ENCODE measurements around the gene TRAF6.
"Not testable (repeated sequence)": the region's sequence is repeated elsewhere in the genome, so short reads cannot be mapped to it uniquely, and the experiment has no call there.

The TRAF6 gene

GRCh38 chr11:36512016-36512415, 1.9 kb upstream of the TRAF6 start:
- Histone ChIP-seq H3K27ac (ENCODE audit: low read length) (no peak overlapping the region), H3K4me3 (ENCODE audit: low read depth in 1 of 2, low read length in 2 of 2) (no peak overlapping the region), H2AFZ (ENCODE audit: low read depth, low read length) (peak overlapping the region; percentile 36), H3K36me3 (ENCODE audit: insufficient read depth, low read length) (peaks cover 5% of the 10 kb centered on the region; the same call in 1 of the 2 replicates), H3K4me1 (ENCODE audit: insufficient read depth, low read length) (peaks cover 27% of the 10 kb centered on the region), H3K9ac (ENCODE audit: low read depth, low read length) (no peak overlapping the region), H4K20me1 (ENCODE audit: insufficient read depth, low read length) (peaks cover 18% of the 10 kb centered on the region), H3K4me2 (ENCODE audit: insufficient read depth, low read length) (no peak overlapping the region), H3K9me3 (ENCODE audit: insufficient read depth, low read length, severe bottlenecking) (no peaks in the 10 kb centered on the region), H3K27me3 (ENCODE audit: insufficient read depth, low read length, poor library complexity) (no peaks in the 10 kb centered on the region), H3K79me2 (ENCODE audit: insufficient read depth, low read length) (peaks cover 28% of the 10 kb centered on the region)
- no peak for TF ChIP-seq EZH2 (IDR thresholded peaks at IDR 0.05; ENCODE audit: borderline replicate concordance, low read depth, low read length, severe bottlenecking)
- TF ChIP-seq, protein P1, sequence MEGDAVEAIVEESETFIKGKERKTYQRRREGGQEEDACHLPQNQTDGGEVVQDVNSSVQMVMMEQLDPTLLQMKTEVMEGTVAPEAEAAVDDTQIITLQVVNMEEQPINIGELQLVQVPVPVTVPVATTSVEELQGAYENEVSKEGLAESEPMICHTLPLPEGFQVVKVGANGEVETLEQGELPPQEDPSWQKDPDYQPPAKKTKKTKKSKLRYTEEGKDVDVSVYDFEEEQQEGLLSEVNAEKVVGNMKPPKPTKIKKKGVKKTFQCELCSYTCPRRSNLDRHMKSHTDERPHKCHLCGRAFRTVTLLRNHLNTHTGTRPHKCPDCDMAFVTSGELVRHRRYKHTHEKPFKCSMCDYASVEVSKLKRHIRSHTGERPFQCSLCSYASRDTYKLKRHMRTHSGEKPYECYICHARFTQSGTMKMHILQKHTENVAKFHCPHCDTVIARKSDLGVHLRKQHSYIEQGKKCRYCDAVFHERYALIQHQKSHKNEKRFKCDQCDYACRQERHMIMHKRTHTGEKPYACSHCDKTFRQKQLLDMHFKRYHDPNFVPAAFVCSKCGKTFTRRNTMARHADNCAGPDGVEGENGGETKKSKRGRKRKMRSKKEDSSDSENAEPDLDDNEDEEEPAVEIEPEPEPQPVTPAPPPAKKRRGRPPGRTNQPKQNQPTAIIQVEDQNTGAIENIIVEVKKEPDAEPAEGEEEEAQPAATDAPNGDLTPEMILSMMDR (IDR thresholded peaks at IDR 0.05; ENCODE audit: borderline replicate concordance, extremely low read depth, low read length, poor library complexity, severe bottlenecking), result no peak
- ATAC-seq (ENCODE audit: insufficient read depth, low read depth), result no peak
- no peak for DNase-seq

GRCh38 chr11:36511062-36511461, 990 bp upstream of the TRAF6 start:
- Histone ChIP-seq H3K4me2 (ENCODE audit: insufficient read depth, low read length) (peak overlapping the region; percentile 78), H3K36me3 (ENCODE audit: insufficient read depth, low read length) (peaks cover 12% of the 10 kb centered on the region), H3K79me2 (ENCODE audit: insufficient read depth, low read length) (peaks cover 37% of the 10 kb centered on the region), H3K4me1 (ENCODE audit: insufficient read depth, low read length) (peaks cover 27% of the 10 kb centered on the region), H2AFZ (ENCODE audit: low read depth, low read length) (peak overlapping the region; percentile 95), H4K20me1 (ENCODE audit: insufficient read depth, low read length) (peaks cover 25% of the 10 kb centered on the region), H3K9ac (ENCODE audit: low read depth, low read length) (peak overlapping the region; percentile 84; the same call in 1 of the 2 replicates), H3K4me3 (ENCODE audit: low read depth in 1 of 2, low read length in 2 of 2) (peak overlapping the region in 1 of 2 experiments; percentile 81; a peak in 1 of 4 replicates)
- not testable (repeated sequence) for ATAC-seq (ENCODE audit: insufficient read depth, low read depth); H3K27me3 ChIP-seq (ENCODE audit: insufficient read depth, low read length, poor library complexity); H3K9me3 ChIP-seq (ENCODE audit: insufficient read depth, low read length, severe bottlenecking); DNase-seq; H3K27ac ChIP-seq (ENCODE audit: low read length)

DNA sequence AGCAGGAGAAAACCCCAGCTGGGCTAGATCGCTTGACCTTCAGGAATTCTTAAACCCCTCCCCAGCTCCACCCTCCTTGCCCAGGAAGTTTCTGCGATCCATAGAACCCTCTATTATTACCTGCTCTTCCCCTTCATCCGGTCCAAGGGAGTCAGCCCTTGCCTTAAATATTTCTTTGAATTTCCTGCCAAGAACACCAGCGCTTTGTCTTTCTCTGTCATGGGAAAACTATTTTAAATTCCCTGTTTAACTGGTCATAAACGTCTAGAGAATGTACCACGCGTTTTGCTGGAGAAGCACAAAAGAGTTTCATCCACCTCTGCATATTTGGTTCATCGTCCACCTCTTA, 496 bp upstream of the TRAF6 start:
- Histone ChIP-seq H3K4me3 (ENCODE audit: low read depth in 1 of 2, low read length in 2 of 2) (peak overlapping the region; percentile 81 to 97; a peak in 3 of 4 replicates), H3K36me3 (ENCODE audit: insufficient read depth, low read length) (peaks cover 13% of the 10 kb centered on the region), H3K27ac (ENCODE audit: low read length) (peak overlapping the region; percentile 90), H2AFZ (ENCODE audit: low read depth, low read length) (peak overlapping the region; percentile 95), H3K4me2 (ENCODE audit: insufficient read depth, low read length) (peak overlapping the region; percentile 78), H3K4me1 (ENCODE audit: insufficient read depth, low read length) (peaks cover 27% of the 10 kb centered on the region), H3K27me3 (ENCODE audit: insufficient read depth, low read length, poor library complexity) (no peaks in the 10 kb centered on the region), H3K79me2 (ENCODE audit: insufficient read depth, low read length) (peaks cover 42% of the 10 kb centered on the region), H4K20me1 (ENCODE audit: insufficient read depth, low read length) (peaks cover 27% of the 10 kb centered on the region), H3K9me3 (ENCODE audit: insufficient read depth, low read length, severe bottlenecking) (no peaks in the 10 kb centered on the region), H3K9ac (ENCODE audit: low read depth, low read length) (peak overlapping the region; percentile 84)
- DNase-seq, result no peak
- no peak for TF ChIP-seq EZH2 (IDR thresholded peaks at IDR 0.05; ENCODE audit: borderline replicate concordance, low read depth, low read length, severe bottlenecking)
- TF ChIP-seq, protein P1 (IDR thresholded peaks at IDR 0.05; ENCODE audit: borderline replicate concordance, extremely low read depth, low read length, poor library complexity, severe bottlenecking), result no peak
- no peak for ATAC-seq (ENCODE audit: insufficient read depth, low read depth)

DNA sequence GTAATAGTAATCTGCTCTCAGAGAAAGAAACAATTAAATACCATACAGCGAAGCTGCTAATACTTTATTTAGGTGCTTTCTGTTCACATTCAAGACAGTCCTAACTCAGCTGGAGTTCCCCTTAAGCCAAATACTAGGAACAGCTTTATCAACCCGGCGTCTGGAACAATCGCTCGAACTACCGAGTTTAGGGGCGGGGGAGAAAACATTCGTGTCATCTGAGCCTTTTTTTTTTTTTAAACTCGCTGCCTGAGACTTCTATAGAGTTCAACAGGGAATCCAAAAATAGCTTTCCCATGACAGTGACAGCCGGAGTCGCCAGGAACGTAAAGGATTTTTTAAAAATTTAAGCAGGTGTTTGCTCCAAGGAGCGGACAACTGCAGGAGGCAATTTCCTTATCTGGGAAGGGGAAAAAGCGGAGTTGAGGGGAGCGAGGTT, 852 bp downstream of the TRAF6 start:
- no peak for TF ChIP-seq EZH2 (IDR thresholded peaks at IDR 0.05; ENCODE audit: borderline replicate concordance, low read depth, low read length, severe bottlenecking)
- TF ChIP-seq, protein P1 (IDR thresholded peaks at IDR 0.05; ENCODE audit: borderline replicate concordance, extremely low read depth, low read length, poor library complexity, severe bottlenecking), result no peak
- ATAC-seq (ENCODE audit: insufficient read depth, low read depth), result no peak

More for the DNA sequence above, 852 bp downstream of the TRAF6 start:
- H3K4me1 ChIP-seq (ENCODE audit: insufficient read depth, low read length), result peaks cover 27% of the 10 kb centered on the region
- peaks cover 13% of the 10 kb centered on the region for H3K36me3 ChIP-seq (ENCODE audit: insufficient read depth, low read length)
- H3K4me3 ChIP-seq (ENCODE audit: low read depth in 1 of 2, low read length in 2 of 2), result peak overlapping the region; percentile 81 to 97
- no peaks in the 10 kb centered on the region for H3K27me3 ChIP-seq (ENCODE audit: insufficient read depth, low read length, poor library complexity)
- H3K9me3 ChIP-seq (ENCODE audit: insufficient read depth, low read length, severe bottlenecking), result no peaks in the 10 kb centered on the region
- peaks cover 39% of the 10 kb centered on the region for H4K20me1 ChIP-seq (ENCODE audit: insufficient read depth, low read length)
- DNase-seq, result no peak
- peak overlapping the region; percentile 84 for H3K9ac ChIP-seq (ENCODE audit: low read depth, low read length)
- peak overlapping the region; percentile 90 for H3K27ac ChIP-seq (ENCODE audit: low read length)
- peak overlapping the region; percentile 78 for H3K4me2 ChIP-seq (ENCODE audit: insufficient read depth, low read length)
- peaks cover 55% of the 10 kb centered on the region for H3K79me2 ChIP-seq (ENCODE audit: insufficient read depth, low read length)
- peak overlapping the region; percentile 95 for H2AFZ ChIP-seq (ENCODE audit: low read depth, low read length)
